ENCODE data around the gene NCAPG2. TPM values are rescaled to one million over a fixed set of nuclear protein-coding genes. Genes with fewer than 3 reads are reported as not detected.

NCAPG2 gene
- total RNA-seq, 1 experiment from 2014 or later, result 27.4 TPM

DNA sequence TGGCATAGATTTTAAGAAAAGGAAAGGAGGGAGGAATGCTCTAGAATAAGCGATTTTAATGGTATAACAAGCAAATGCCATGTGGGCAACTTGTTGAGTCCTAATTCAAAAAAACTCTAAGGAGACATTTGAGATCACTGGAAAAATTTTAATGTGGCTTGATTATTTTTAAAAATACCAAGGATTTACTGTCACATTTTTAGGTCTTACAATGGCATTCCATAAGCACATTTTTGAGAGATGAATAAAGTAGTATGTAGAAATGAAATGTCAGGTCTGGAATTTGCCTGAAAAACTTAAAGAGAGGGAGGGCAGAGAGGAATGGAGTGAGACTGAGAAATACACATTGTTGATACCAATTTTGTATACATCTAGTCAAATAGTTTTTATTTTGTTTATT is 20.3 kb downstream of the NCAPG2 start:
- H3K9me3 Mint-ChIP-seq (ENCODE audit: unreplicated experiment), result no peaks in the 10 kb centered on the region
- no peak for DNase-seq (ENCODE audit: unreplicated experiment)
- no peaks in the 10 kb centered on the region for H3K27me3 Mint-ChIP-seq (ENCODE audit: insufficient read depth, unreplicated experiment)
- no peak overlapping the region for H3K4me3 Mint-ChIP-seq (ENCODE audit: unreplicated experiment)
- no TSS peak for BruUV-seq (replicated peaks)
- H3K36me3 Mint-ChIP-seq (ENCODE audit: insufficient read depth, unreplicated experiment), result peaks cover 7% of the 10 kb centered on the region
- intact Hi-C loops (cut with micrococcal nuclease), result no loop called here
- CTCF ChIA-PET, result no interaction called here
- no peak for TF ChIP-seq CTCF (IDR thresholded peaks at IDR 0.05; ENCODE audit: unreplicated experiment)
- no peak overlapping the region for H3K27ac Mint-ChIP-seq (ENCODE audit: low read depth, unreplicated experiment)
- POLR2A ChIA-PET, result no interaction called here
- H3K4me1 Mint-ChIP-seq (ENCODE audit: insufficient read depth, unreplicated experiment), result no peaks in the 10 kb centered on the region

DNA sequence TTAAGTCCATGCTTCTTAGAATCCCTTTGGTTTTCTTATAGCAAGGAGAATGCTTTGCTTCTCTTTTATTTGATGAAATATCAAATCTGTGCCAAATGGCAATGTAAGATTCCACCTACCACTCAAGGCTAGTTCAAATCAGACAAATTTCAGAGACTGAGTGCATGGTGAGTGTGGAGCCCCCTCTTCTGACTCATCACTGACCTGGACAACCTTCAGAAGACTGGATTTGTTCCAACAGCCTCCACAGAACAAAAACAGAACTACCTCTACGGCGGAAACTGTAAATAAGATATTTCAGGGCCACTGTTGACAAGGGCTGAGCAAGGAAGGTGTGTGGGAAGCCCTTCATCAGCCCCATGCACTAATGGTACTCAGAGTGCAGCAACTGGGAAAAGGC is 21.1 kb downstream of the NCAPG2 start:
- H3K9me3 Mint-ChIP-seq (ENCODE audit: unreplicated experiment), result no peaks in the 10 kb centered on the region
- no peaks in the 10 kb centered on the region for H3K27me3 Mint-ChIP-seq (ENCODE audit: insufficient read depth, unreplicated experiment)
- peaks cover 13% of the 10 kb centered on the region for H3K36me3 Mint-ChIP-seq (ENCODE audit: insufficient read depth, unreplicated experiment)
- no TSS peak for BruUV-seq (replicated peaks)
- DNase-seq (ENCODE audit: unreplicated experiment), result no peak
- intact Hi-C loops (cut with micrococcal nuclease), result no loop called here
- CTCF ChIA-PET, result interaction anchor here (1.0 kb wide), 1 partner anchor 9 kb away, joined by 3 read pairs; no protein-coding TSS in a partner anchor
- H3K4me1 Mint-ChIP-seq (ENCODE audit: insufficient read depth, unreplicated experiment), result no peaks in the 10 kb centered on the region
- POLR2A ChIA-PET, result no interaction called here
- TF ChIP-seq CTCF (IDR thresholded peaks at IDR 0.05; ENCODE audit: unreplicated experiment), result no peak
- H3K4me3 Mint-ChIP-seq (ENCODE audit: unreplicated experiment), result no peak overlapping the region
- no peak overlapping the region for H3K27ac Mint-ChIP-seq (ENCODE audit: low read depth, unreplicated experiment)

- ChIA-PET CTCF (interaction anchor here (1.0 kb wide), 1 partner anchor 10 kb away, joined by 3 read pairs; no protein-coding TSS in a partner anchor), POLR2A (no interaction called here)
- no peak for TF ChIP-seq CTCF (IDR thresholded peaks at IDR 0.05; ENCODE audit: unreplicated experiment)
- Mint-ChIP-seq H3K4me3 (ENCODE audit: unreplicated experiment) (no peak overlapping the region), H3K9me3 (ENCODE audit: unreplicated experiment) (no peaks in the 10 kb centered on the region), H3K27ac (ENCODE audit: low read depth, unreplicated experiment) (no peak overlapping the region), H3K27me3 (ENCODE audit: insufficient read depth, unreplicated experiment) (no peaks in the 10 kb centered on the region), H3K4me1 (ENCODE audit: insufficient read depth, unreplicated experiment) (no peaks in the 10 kb centered on the region), H3K36me3 (ENCODE audit: insufficient read depth, unreplicated experiment) (peaks cover 18% of the 10 kb centered on the region)
- intact Hi-C loops (cut with micrococcal nuclease), result no loop called here
- no TSS peak for BruUV-seq (replicated peaks)
- DNase-seq (ENCODE audit: unreplicated experiment), result no peak
Observed at GRCh38 chr7:158682456-158682855, 22.1 kb downstream of the NCAPG2 start.

DNA sequence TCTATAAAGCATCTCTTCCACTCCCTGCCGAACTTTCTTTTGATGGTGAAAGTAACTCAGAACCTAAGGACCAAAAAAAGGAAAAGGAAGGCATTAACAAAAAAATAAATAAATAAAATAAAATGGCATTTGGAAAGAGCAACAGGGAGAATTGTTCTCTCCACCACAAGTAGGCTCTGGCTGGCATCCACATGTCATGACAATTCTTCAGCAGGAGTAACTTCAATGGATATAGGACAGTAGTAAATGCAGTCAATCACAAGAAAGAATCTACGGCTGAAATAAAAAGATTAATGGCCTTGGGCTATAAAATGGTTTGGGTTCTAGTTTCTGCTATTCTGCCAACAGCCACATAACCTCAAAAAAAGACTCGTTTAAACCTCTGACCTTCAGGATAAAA is 23.9 kb downstream of the NCAPG2 start:
- no peak for DNase-seq (ENCODE audit: unreplicated experiment)
- no TSS peak for BruUV-seq (replicated peaks)
- ChIA-PET CTCF (interaction anchor here (0.7 kb wide), 1 partner anchor 41 kb away, joined by 3 read pairs; no protein-coding TSS in a partner anchor), POLR2A (no interaction called here)
- Mint-ChIP-seq H3K4me3 (ENCODE audit: unreplicated experiment) (no peak overlapping the region), H3K27me3 (ENCODE audit: insufficient read depth, unreplicated experiment) (no peaks in the 10 kb centered on the region), H3K9me3 (ENCODE audit: unreplicated experiment) (no peaks in the 10 kb centered on the region), H3K36me3 (ENCODE audit: insufficient read depth, unreplicated experiment) (peaks cover 27% of the 10 kb centered on the region), H3K27ac (ENCODE audit: low read depth, unreplicated experiment) (no peak overlapping the region), H3K4me1 (ENCODE audit: insufficient read depth, unreplicated experiment) (no peaks in the 10 kb centered on the region)
- intact Hi-C loops (cut with micrococcal nuclease), result no loop called here
- TF ChIP-seq CTCF (IDR thresholded peaks at IDR 0.05; ENCODE audit: unreplicated experiment), result no peak

Data from MCF 10A (cell line).